ENCODE results near the gene VIT. TPM values are rescaled to one million over a fixed set of nuclear protein-coding genes. Genes with fewer than 3 reads are reported as not detected.

VIT gene
- total and polyA plus RNA-seq, 7 donors: 1.2 to 8.5 (median 4.5) TPM

DNA sequence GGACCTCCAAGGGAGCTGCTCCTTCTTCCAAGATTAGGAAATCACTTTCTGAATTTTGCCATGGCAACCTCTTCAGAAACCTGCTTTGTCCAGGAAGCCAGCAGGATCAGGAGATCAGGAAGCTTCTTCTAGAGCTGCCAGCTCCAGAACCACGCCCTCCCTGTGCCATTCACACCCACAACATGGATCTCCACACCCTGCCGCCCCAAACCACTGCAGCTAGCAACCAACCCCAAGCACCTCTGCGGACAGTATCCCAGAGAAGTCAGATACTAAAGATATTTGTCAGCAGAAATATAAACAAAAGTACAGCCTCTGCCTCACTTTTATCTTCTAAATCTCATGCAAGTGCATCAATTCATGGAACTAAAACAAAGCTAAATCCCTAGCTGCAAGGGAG is 106.4 kb downstream of the VIT start:
- Histone ChIP-seq H3K36me3 (ENCODE audit: insufficient read depth in 1 of 2, low read depth in 1 of 2) (no peaks in the 10 kb centered on the region), H3K4me3 (no peak overlapping the region), H3K27me3 (ENCODE audit: insufficient read depth in 3 of 3, low read length in 2 of 3) (no peaks in the 10 kb centered on the region), H3K9me3 (no peaks in the 10 kb centered on the region), H3K4me1 (no peaks in the 10 kb centered on the region), H3K27ac (no peak overlapping the region)
- DNase-seq (no peak), ATAC-seq (no peak)
- intact Hi-C loops (cut with DNase I): no loop called here
- WGBS, 3 donors: 74 to 88% (median 84%) methylated on average over 3 of the region's 3 CpGs
- TF ChIP-seq, protein P1, sequence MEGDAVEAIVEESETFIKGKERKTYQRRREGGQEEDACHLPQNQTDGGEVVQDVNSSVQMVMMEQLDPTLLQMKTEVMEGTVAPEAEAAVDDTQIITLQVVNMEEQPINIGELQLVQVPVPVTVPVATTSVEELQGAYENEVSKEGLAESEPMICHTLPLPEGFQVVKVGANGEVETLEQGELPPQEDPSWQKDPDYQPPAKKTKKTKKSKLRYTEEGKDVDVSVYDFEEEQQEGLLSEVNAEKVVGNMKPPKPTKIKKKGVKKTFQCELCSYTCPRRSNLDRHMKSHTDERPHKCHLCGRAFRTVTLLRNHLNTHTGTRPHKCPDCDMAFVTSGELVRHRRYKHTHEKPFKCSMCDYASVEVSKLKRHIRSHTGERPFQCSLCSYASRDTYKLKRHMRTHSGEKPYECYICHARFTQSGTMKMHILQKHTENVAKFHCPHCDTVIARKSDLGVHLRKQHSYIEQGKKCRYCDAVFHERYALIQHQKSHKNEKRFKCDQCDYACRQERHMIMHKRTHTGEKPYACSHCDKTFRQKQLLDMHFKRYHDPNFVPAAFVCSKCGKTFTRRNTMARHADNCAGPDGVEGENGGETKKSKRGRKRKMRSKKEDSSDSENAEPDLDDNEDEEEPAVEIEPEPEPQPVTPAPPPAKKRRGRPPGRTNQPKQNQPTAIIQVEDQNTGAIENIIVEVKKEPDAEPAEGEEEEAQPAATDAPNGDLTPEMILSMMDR (IDR thresholded peaks at IDR 0.05): no peak

DNA sequence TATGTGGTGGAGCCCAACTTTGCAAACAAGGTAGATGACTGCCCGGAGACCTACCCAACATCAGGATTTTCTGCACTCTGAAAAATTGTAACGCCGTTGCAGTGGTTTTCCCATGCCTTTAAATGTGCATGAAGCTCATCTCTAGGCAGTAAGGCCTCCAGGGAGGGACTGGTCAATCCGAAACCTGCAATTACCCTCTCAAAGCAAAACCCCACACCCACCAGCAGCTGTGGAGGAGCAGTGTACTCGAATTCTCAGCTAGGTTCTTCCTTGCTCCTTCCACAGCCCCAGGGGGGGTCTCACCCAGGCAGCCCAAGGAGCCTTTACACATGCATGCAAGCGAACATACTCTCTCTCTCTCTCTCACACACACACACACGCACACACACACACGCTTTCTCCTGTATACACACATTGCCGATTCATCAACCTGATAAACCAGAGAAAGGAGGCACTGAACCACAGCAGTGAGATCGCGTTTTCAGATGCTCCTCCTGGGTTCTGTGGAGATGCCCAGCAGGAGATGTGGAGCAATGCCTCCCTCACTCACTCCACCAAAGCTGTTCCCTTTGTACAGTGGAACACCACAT is 109.2 kb downstream of the VIT start:
- ATAC-seq (no peak), DNase-seq (no peak)
- no peaks in the 10 kb centered on the region for H3K9me3 ChIP-seq
- WGBS, 3 donors: 76 to 82% (median 80%) methylated on average over 11 of the region's 11 CpGs
- H3K36me3 ChIP-seq (ENCODE audit: insufficient read depth in 1 of 2, low read depth in 1 of 2): no peaks in the 10 kb centered on the region
- intact Hi-C loops (cut with DNase I): no loop called here
- H3K4me1 ChIP-seq: no peaks in the 10 kb centered on the region
- no peaks in the 10 kb centered on the region for H3K27me3 ChIP-seq (ENCODE audit: insufficient read depth in 3 of 3, low read length in 2 of 3)
- TF ChIP-seq, protein P1 (IDR thresholded peaks at IDR 0.05): no peak
- no peak overlapping the region for H3K27ac ChIP-seq
- no peak overlapping the region for H3K4me3 ChIP-seq

DNA sequence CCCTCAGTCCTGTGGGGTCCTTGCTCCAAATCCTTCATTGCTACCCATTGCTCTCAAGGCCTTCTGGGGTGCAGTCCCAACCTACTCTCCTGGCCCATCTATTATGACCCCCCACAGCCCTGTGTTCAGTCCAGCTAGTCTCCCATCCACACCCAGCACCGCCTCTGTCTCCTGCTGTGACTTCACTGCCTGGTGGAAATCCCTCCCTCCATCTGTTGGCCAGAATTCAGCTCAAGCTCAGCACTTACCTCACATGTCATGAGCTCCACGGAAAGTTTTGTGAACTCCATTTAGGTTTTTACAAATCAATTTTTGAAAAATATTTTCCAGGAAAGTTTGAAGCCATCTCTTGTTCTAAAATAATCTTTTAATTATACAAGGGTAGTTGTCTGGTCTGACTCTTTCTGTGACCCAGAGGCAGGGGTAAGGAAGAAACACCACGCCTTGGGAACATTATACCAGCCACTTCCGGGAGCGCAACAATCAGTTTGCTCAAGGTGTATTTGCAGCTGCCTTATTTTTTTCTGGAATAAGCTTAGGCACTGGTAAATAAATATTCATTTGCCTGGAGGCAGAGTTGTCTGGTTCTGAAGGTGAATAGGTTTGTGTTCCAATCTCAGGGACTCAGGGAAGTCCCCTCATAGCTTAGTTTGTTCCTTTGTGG is 110.8 kb downstream of the VIT start:
- no peaks in the 10 kb centered on the region for H3K27me3 ChIP-seq (ENCODE audit: insufficient read depth in 3 of 3, low read length in 2 of 3)
- WGBS, 3 donors: 66 to 69% (median 69%) methylated on average over 5 of the region's 5 CpGs
- no peak overlapping the region for H3K4me3 ChIP-seq
- DNase-seq: no peak
- ATAC-seq: no peak
- no peaks in the 10 kb centered on the region for H3K4me1 ChIP-seq
- H3K36me3 ChIP-seq (ENCODE audit: insufficient read depth in 1 of 2, low read depth in 1 of 2): no peaks in the 10 kb centered on the region
- intact Hi-C loops (cut with DNase I): no loop called here
- TF ChIP-seq, protein P1 (IDR thresholded peaks at IDR 0.05): no peak
- H3K27ac ChIP-seq: no peak overlapping the region
- H3K9me3 ChIP-seq: no peaks in the 10 kb centered on the region

DNA sequence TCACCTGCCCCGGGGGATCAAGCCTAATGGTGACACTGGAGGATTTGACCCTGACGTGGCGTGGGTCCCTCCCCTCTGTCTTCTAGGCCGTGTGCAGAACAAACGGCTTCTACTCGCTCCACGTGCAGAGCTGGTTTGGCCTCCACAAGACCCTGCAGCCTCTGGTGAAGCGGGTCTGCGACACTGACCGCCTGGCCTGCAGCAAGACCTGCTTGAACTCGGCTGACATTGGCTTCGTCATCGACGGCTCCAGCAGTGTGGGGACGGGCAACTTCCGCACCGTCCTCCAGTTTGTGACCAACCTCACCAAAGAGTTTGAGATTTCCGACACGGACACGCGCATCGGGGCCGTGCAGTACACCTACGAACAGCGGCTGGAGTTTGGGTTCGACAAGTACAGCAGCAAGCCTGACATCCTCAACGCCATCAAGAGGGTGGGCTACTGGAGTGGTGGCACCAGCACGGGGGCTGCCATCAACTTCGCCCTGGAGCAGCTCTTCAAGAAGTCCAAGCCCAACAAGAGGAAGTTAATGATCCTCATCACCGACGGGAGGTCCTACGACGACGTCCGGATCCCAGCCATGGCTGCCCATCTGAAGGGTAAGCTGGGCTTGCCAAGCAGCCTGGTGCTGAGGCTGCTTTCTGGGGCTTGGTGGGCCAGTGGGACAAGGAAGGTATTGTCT is 112.0 kb downstream of the VIT start:
- Histone ChIP-seq H3K4me1 (no peaks in the 10 kb centered on the region), H3K27me3 (ENCODE audit: insufficient read depth in 3 of 3, low read length in 2 of 3) (no peaks in the 10 kb centered on the region), H3K27ac (no peak overlapping the region), H3K4me3 (no peak overlapping the region), H3K9me3 (no peaks in the 10 kb centered on the region), H3K36me3 (ENCODE audit: insufficient read depth in 1 of 2, low read depth in 1 of 2) (no peaks in the 10 kb centered on the region)
- WGBS, 3 donors: 93 to 95% (median 93%) methylated on average over 35 of the region's 35 CpGs
- ATAC-seq: no peak
- intact Hi-C loops (cut with DNase I): no loop called here
- TF ChIP-seq, protein P1 (IDR thresholded peaks at IDR 0.05): no peak
- DNase-seq: no peak
